A549 (cell line): Measurements from ENCODE around the gene PDSS2.

Experiments
- CHD4 ChIP-seq: fragments of 200-600 bp; sonication (generic); IDR thresholded peaks from 2 replicates; pipeline ENCODE4 v1.6.1; 2016; ENCODE audit warnings: antibody characterized with exemption, mild to moderate bottlenecking, borderline replicate concordance
- HOXA7 ChIP-seq: fragments of 250-450 bp; sonication (Bioruptor Pico); IDR thresholded peaks from 2 replicates; pipeline ENCODE4 v1.5.0; 2020; ENCODE audit warnings: mild to moderate bottlenecking, moderate library complexity
- MAFK ChIP-seq: fragments of 450-650 bp; IDR thresholded peaks from 2 replicates; pipeline ENCODE4 v1.6.1; 2014; ENCODE audit not compliant: partially characterized antibody
- POLR2A ChIP-seq: IDR thresholded peaks from 2 replicates; pipeline ENCODE4 v1.6.1; 2012; ENCODE audit warnings: mild to moderate bottlenecking, low read length
- RAD21 ChIP-seq, 2 experiments: fragments of >200 bp in 1 of 2; sonication (Bioruptor Twin) in 1 of 2; formaldehyde crosslinking in 1 of 2; IDR thresholded peaks in 1 of 2; conservative IDR thresholded peaks in 1 of 2; 2 replicates in 1 of 2; 3 replicates in 1 of 2; pipeline ENCODE4 v1.6.1; 2012 to 2018; ENCODE audit warnings: inconsistent platforms in 1 of 2
- TF ChIP-seq, protein P1 (sequence below): fragments of >200 bp; sonication (Bioruptor Twin); formaldehyde crosslinking; IDR thresholded peaks from 3 replicates; pipeline ENCODE4 v1.5.1; 2016

DNA sequence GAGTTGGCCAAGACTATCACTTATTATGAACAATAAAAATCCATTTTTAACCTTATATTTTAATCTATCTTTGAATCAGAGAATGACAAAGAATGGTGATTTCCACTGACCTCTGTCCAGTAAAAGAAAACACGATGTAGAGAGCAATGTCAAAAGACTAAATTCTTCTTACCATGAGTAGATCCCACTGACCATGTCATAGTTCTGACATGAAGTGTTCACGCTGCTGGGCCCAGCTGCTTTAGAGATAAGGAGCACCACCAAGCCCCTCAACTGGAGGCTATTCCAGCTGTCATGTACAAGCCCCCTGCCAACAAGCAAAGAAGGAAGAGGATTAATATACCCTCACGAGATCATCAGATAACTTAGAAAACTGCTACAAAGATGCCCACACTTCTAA, 125.3 kb downstream of the PDSS2 start:
- TF ChIP-seq MAFK (no peak), CHD4 (no peak), POLR2A (no peak), HOXA7 (CRISPR knock-in tag) (no peak), RAD21 (conservative IDR thresholded peaks at IDR 0.05 in 1 of 2, IDR thresholded peaks at IDR 0.05 in 1 of 2) (no peak)
- TF ChIP-seq, protein P1, sequence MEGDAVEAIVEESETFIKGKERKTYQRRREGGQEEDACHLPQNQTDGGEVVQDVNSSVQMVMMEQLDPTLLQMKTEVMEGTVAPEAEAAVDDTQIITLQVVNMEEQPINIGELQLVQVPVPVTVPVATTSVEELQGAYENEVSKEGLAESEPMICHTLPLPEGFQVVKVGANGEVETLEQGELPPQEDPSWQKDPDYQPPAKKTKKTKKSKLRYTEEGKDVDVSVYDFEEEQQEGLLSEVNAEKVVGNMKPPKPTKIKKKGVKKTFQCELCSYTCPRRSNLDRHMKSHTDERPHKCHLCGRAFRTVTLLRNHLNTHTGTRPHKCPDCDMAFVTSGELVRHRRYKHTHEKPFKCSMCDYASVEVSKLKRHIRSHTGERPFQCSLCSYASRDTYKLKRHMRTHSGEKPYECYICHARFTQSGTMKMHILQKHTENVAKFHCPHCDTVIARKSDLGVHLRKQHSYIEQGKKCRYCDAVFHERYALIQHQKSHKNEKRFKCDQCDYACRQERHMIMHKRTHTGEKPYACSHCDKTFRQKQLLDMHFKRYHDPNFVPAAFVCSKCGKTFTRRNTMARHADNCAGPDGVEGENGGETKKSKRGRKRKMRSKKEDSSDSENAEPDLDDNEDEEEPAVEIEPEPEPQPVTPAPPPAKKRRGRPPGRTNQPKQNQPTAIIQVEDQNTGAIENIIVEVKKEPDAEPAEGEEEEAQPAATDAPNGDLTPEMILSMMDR, result no peak
